GM12878 (cell line): ENCODE measurements around the gene CIDEA. TPM values are rescaled to one million over a fixed set of nuclear protein-coding genes. Genes with fewer than 3 reads are reported as not detected.

Experiments
- ATAC-seq: fragments of 200-7000 bp; cut with Tn5 transposase; 3 replicates; pipeline ENCODE4 v1.9.1; 2020; ENCODE audit warnings: mild to moderate bottlenecking, moderate library complexity
- BruUV-seq: library from RNA; stranded (reverse); fragments of 400-500 nt; replicated peaks from 2 replicates; lab custom pipeline; 2021; lab: Mats Ljungman, UMichigan
- CTCF ChIA-PET: fragments of 300-600 bp; sonication (Branson Sonifier 250); formaldehyde crosslinking; extraction: SDS; loops from one replicate; lab custom pipeline; 2021; ENCODE audit warnings: inconsistent platforms; lab: Yijun Ruan, JAX
- POLR2A ChIA-PET: fragments of 350-600 bp; formaldehyde crosslinking; extraction: SDS; loops from one replicate; lab custom pipeline; 2021; ENCODE audit warnings: inconsistent platforms; lab: Charles Lee
- RAD21 ChIA-PET: fragments of 300-600 bp; sonication (Branson Sonifier 250); formaldehyde crosslinking; loops from one replicate; lab custom pipeline; 2023; ENCODE audit warnings: antibody characterized with exemption; ENCODE audit not compliant: unreplicated experiment; lab: Charles Lee
- SMC1A ChIA-PET: fragments of 300-600 bp; sonication (Branson Sonifier 250); formaldehyde crosslinking; loops from one replicate; lab custom pipeline; 2023; ENCODE audit not compliant: unreplicated experiment, uncharacterized antibody; lab: Charles Lee
- DNase-seq: peaks from one replicate; pipeline ENCODE4 v3.0.0-alpha.2; 2011; ENCODE audit warnings: low read depth, low spot score
- FAIRE-seq: peaks from 3 replicates; lab custom pipeline; 2011; peaks lifted over from hg19 to GRCh38; lab: Jason Lieb, UNC
- H2AFZ ChIP-seq: 2 replicates; pipeline ENCODE4 v1.6.0; 2011; ENCODE audit warnings: low read depth, low read length, control low read depth; ENCODE audit not compliant: control insufficient read depth
- H3K27ac ChIP-seq: 2 replicates; pipeline ENCODE4 v1.5.1; 2011; ENCODE audit warnings: control low read depth; ENCODE audit not compliant: control insufficient read depth, insufficient read depth
- H3K27me3 ChIP-seq, 2 experiments: replicated peaks in 1 of 2; 2 replicates each; pipeline versions ENCODE4 v1.6.0 to v1.6.1; 2011; ENCODE audit warnings: low read length in 1 of 2; ENCODE audit not compliant: control insufficient read depth in 2 of 2, insufficient read depth in 2 of 2
- H3K36me3 ChIP-seq, 2 experiments: 2 replicates each; pipeline ENCODE4 v1.5.1; 2011; ENCODE audit warnings: low read length in 1 of 2; ENCODE audit not compliant: control insufficient read depth in 2 of 2, insufficient read depth in 2 of 2
- H3K4me1 ChIP-seq: 2 replicates; pipeline ENCODE4 v1.6.1; 2011; ENCODE audit warnings: mild to moderate bottlenecking, low read length, moderate library complexity, mixed read lengths; ENCODE audit not compliant: control insufficient read depth, insufficient read depth
- H3K4me2 ChIP-seq: 2 replicates; pipeline ENCODE4 v1.6.0; 2011; ENCODE audit warnings: control low read depth; ENCODE audit not compliant: control insufficient read depth, insufficient read depth
- H3K4me3 ChIP-seq: fragments of 200-600 bp; sonication (generic); 2 replicates; pipeline ENCODE4 v1.5.1; 2016
- H3K79me2 ChIP-seq: 2 replicates; pipeline ENCODE4 v1.6.0; 2011; ENCODE audit warnings: low read length; ENCODE audit not compliant: control insufficient read depth, insufficient read depth
- H3K9ac ChIP-seq: 2 replicates; pipeline ENCODE4 v1.8.0; 2011; ENCODE audit warnings: low read length, control low read depth, mixed read lengths; ENCODE audit not compliant: control insufficient read depth, insufficient read depth
- H3K9me3 ChIP-seq: replicated peaks from 3 replicates; pipeline ENCODE4 v1.5.1; 2011; ENCODE audit warnings: mild to moderate bottlenecking, low read length; ENCODE audit not compliant: control insufficient read depth, insufficient read depth
- H4K20me1 ChIP-seq: 2 replicates; pipeline ENCODE4 v1.6.0; 2011; ENCODE audit not compliant: control insufficient read depth, insufficient read depth
- BCL11A ChIP-seq: IDR thresholded peaks from 2 replicates; pipeline ENCODE4 v1.6.1; 2011; ENCODE audit warnings: low read depth, low read length
- CTCF ChIP-seq, 3 experiments: IDR thresholded peaks in 2 of 3; conservative IDR thresholded peaks in 1 of 3; 2 replicates each; pipeline ENCODE4 v1.5.1; 2011; ENCODE audit warnings: low read depth in 3 of 3, low read length in 3 of 3, mild to moderate bottlenecking in 3 of 3, control low read depth in 2 of 3, moderate library complexity in 2 of 3, inconsistent platforms in 1 of 3, mixed read lengths in 1 of 3; ENCODE audit not compliant: control insufficient read depth in 2 of 3, insufficient read depth in 1 of 3; ENCODE audit errors: extremely low read depth in 1 of 3
- DPF2 ChIP-seq: fragments of 450-650 bp; IDR thresholded peaks from 2 replicates; pipeline ENCODE4 v1.6.1; 2017; ENCODE audit warnings: mild to moderate bottlenecking
- E2F4 ChIP-seq: IDR thresholded peaks from 2 replicates; pipeline ENCODE4 v1.6.1; 2012; ENCODE audit warnings: low read depth, low read length, improper control_type of control experiment
- JUNB ChIP-seq: IDR thresholded peaks from 2 replicates; pipeline ENCODE4 v1.6.1; 2016; ENCODE audit warnings: antibody characterized with exemption, mild to moderate bottlenecking
- RAD21 ChIP-seq: IDR thresholded peaks from 2 replicates; pipeline ENCODE4 v1.6.1; 2011; ENCODE audit warnings: mild to moderate bottlenecking, low read depth, low read length, moderate library complexity; ENCODE audit not compliant: insufficient read depth
- RBBP5 ChIP-seq: fragments of 200-600 bp; sonication (generic); conservative IDR thresholded peaks from 2 replicates; pipeline ENCODE4 v1.6.1; 2016
- RFX5 ChIP-seq: IDR thresholded peaks from 2 replicates; pipeline ENCODE4 v1.6.1; 2011; ENCODE audit warnings: low read depth, low read length, improper control_type of control experiment
- WGBS: methylation state at CpG from one replicate; pipeline ENCODE4 v1.1.6; 2016; ENCODE audit warnings: low lambda C conversion rate; ENCODE audit not compliant: insufficient replicate concordance, insufficient coverage; ENCODE audit errors: missing lambda C conversion rate; 5-methylcytosine and 5-hydroxymethylcytosine counted together
- in situ Hi-C: fragments of 300-500 bp; cut with MboI; formaldehyde crosslinking; loops from 9 replicates; pipeline ENCODE4 v1.14.3; 2018; ENCODE audit warnings: mixed read lengths
- intact Hi-C: fragments of 100-400 bp; cut with micrococcal nuclease; formaldehyde crosslinking; loops from one replicate; pipeline ENCODE4 v1.14.2; 2022; ENCODE audit not compliant: unreplicated experiment
- polyA plus RNA-seq, 11 experiments: library from polyadenylated mRNA; depleted of rRNA in 4 of 11; unstranded in 6 of 11; stranded (reverse) in 5 of 11; fragments of >200 nt; fragmentation: Nextera tagmentation in 4 of 11; fragmentation: Illumina TruSeq in 1 of 11; extraction: Ambion mirVana in 4 of 11; extraction: Trizol in 1 of 11; gene quantifications; 1 replicate in 1 of 11; 2 replicates in 10 of 11; pipeline versions ENCODE4 v1.2.1 to v1.2.3, GENCODE V29; 2011 to 2016; ENCODE audit warnings: inconsistent platforms in 2 of 11, missing spikeins in 2 of 11, low read depth in 1 of 11
- total RNA-seq, 4 experiments: library from RNA; depleted of rRNA in 3 of 4; stranded (reverse); fragments of >200 nt in 3 of 4; fragmentation: Illumina TruSeq in 1 of 4; extraction: Trizol in 1 of 4; gene quantifications; 2 replicates each; pipeline versions ENCODE4 v1.2.1 to v1.2.3, GENCODE V29; 2013 to 2021
- TF ChIP-seq, protein P1 (sequence below): IDR thresholded peaks from 2 replicates; pipeline ENCODE4 v1.6.1; 2011; ENCODE audit warnings: borderline replicate concordance, low read depth, mild to moderate bottlenecking, moderate library complexity, low read length; ENCODE audit not compliant: insufficient read depth, poor library complexity, severe bottlenecking

The CIDEA gene
- total and polyA plus RNA-seq, 10 of the 15 experiments (the other 5 are each of a cell fraction or from before 2014, with no cell fraction given), result not detected

DNA sequence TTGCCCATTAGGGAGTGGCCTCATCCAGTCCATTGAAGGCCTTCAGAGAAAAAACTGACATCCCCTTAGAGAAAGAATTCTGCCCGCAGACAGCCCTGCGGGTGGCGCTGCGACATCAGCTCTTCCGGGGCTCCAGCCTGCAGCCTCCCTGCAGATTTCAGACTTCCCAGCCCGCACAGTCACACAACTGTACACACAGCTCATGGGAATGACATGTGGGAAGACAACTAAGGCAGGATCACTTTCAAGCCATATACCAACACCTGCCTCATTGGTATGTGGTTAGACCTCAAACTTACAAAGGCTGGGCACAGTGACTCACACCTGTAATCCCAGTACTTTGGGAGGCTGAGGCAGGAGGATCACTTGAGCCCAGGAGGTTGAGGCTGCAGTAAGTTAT, 29.1 kb downstream of the CIDEA start:
- ChIA-PET RAD21 (no interaction called here), CTCF (interaction anchor here (1.1 to 4.5 kb wide), 3 partner anchors 10 to 110 kb away, joined by 3 to 19 read pairs (median 7); no protein-coding TSS in a partner anchor), SMC1A (no interaction called here), POLR2A (interaction anchor here (0.7 kb wide), 1 partner anchor 11 kb away, joined by 6 read pairs; no protein-coding TSS in a partner anchor)
- intact Hi-C loops, result no loop called here
- Histone ChIP-seq H3K27ac (no peak overlapping the region), H4K20me1 (no peaks in the 10 kb centered on the region; the same call in 1 of the 2 replicates), H3K4me3 (no peak overlapping the region), H3K9me3 (no peaks in the 10 kb centered on the region), H3K4me1 (no peaks in the 10 kb centered on the region), H2AFZ (no peak overlapping the region), H3K79me2 (no peaks in the 10 kb centered on the region), H3K27me3 (peaks cover 5 to 6% of the 10 kb centered on the region in 2 experiments; a peak in 3 of 4 replicates), H3K36me3 (no peaks in the 10 kb centered on the region), H3K9ac (no peak overlapping the region), H3K4me2 (no peak overlapping the region)
- BruUV-seq, result no TSS peak
- DNase-seq (no peak), ATAC-seq (no peak), FAIRE-seq (no peak)
- in situ Hi-C loops, result no loop called here
- TF ChIP-seq E2F4 (no peak), RBBP5 (no peak), JUNB (no peak), DPF2 (no peak), RFX5 (no peak), CTCF (IDR thresholded peaks at IDR 0.05 in 2 of 3, conservative IDR thresholded peaks at IDR 0.05 in 1 of 3; ENCODE audit: control insufficient read depth in 2 of 3, extremely low read depth in 1 of 3, insufficient read depth in 1 of 3, low read depth in 3 of 3, low read length in 3 of 3) (peak in 1 of 3 experiments; percentile 12; a peak in 2 of 6 replicates), BCL11A (no peak), RAD21 (0 out of 2 replicates have a peak, but pooled peaks have one; percentile 18)
- TF ChIP-seq, protein P1, sequence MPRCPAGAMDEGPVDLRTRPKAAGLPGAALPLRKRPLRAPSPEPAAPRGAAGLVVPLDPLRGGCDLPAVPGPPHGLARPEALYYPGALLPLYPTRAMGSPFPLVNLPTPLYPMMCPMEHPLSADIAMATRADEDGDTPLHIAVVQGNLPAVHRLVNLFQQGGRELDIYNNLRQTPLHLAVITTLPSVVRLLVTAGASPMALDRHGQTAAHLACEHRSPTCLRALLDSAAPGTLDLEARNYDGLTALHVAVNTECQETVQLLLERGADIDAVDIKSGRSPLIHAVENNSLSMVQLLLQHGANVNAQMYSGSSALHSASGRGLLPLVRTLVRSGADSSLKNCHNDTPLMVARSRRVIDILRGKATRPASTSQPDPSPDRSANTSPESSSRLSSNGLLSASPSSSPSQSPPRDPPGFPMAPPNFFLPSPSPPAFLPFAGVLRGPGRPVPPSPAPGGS, result no peak
- WGBS, result 62% methylated on average over 6 of the region's 6 CpGs
